ENCODE results near the gene EPB41L4B. TPM values are rescaled to one million over a fixed set of nuclear protein-coding genes. Genes with fewer than 3 reads are reported as not detected.

EPB41L4B gene
- total RNA-seq, 1 experiment from 2014 or later = 8.1 TPM

- Histone ChIP-seq H3K4me3 (replicated peaks in 1 of 2; ENCODE audit: low read depth in 1 of 2, low read length in 2 of 2) (no peak overlapping the region), H3K9me2 (ENCODE audit: insufficient read depth) (no peaks in the 10 kb centered on the region), H2AFZ (ENCODE audit: low read depth, low read length, poor library complexity, severe bottlenecking) (no peak overlapping the region), H3K36me3 (ENCODE audit: control insufficient read depth in 1 of 2, insufficient read depth in 2 of 2, low read length in 2 of 2) (no peaks in the 10 kb centered on the region), H3K79me2 (ENCODE audit: insufficient read depth, low read length) (no peaks in the 10 kb centered on the region), H4K20me1 (ENCODE audit: insufficient read depth) (no peaks in the 10 kb centered on the region), H3K4me2 (ENCODE audit: low read length) (no peak overlapping the region), H3K9me3 (ENCODE audit: control insufficient read depth in 1 of 2, insufficient read depth in 1 of 2, low read depth in 1 of 2, low read length in 2 of 2) (no peaks in the 10 kb centered on the region), H3K9ac (ENCODE audit: low read length) (no peak overlapping the region), H3K27me3 (ENCODE audit: insufficient read depth, low read length) (no peaks in the 10 kb centered on the region), H3K4me1 (ENCODE audit: control insufficient read depth in 1 of 2, insufficient read depth in 2 of 2, low read length in 2 of 2) (no peaks in the 10 kb centered on the region), H3K27ac (ENCODE audit: low read depth, low read length) (no peak overlapping the region)
- no peak for DNase-seq (ENCODE audit: low read depth, low spot score)
- POLR2A ChIA-PET = no interaction called here
- TF ChIP-seq YY1 (IDR thresholded peaks at IDR 0.05; ENCODE audit: extremely low read depth, insufficient replicate concordance, low read depth, low read length) (no peak), ZFX (IDR thresholded peaks at IDR 0.05) (no peak), RAD21 (IDR thresholded peaks at IDR 0.05; ENCODE audit: low read depth) (no peak), CTCF (IDR thresholded peaks at IDR 0.05 in 2 of 3, conservative IDR thresholded peaks at IDR 0.05 in 1 of 3; ENCODE audit: borderline replicate concordance in 1 of 3, insufficient read depth in 1 of 3, low read depth in 2 of 3, low read length in 2 of 3) (no peak), POLR2AphosphoS5 (IDR thresholded peaks at IDR 0.05; ENCODE audit: low read depth, low read length) (no peak), SP1 (IDR thresholded peaks at IDR 0.05; ENCODE audit: low read depth) (no peak), ATF3 (IDR thresholded peaks at IDR 0.05) (no peak), POLR2A (IDR thresholded peaks at IDR 0.05; ENCODE audit: borderline replicate concordance, extremely low read depth, insufficient read depth, insufficient read length) (no peak), MAX (IDR thresholded peaks at IDR 0.05) (no peak), SIN3A (IDR thresholded peaks at IDR 0.05; ENCODE audit: low read depth) (no peak), JUND (IDR thresholded peaks at IDR 0.05) (no peak), FOSL1 (IDR thresholded peaks at IDR 0.05; ENCODE audit: low read depth) (no peak)
- RAD21 ChIA-PET (ENCODE audit: low non-redundant PET in 1 of 2, low total read pairs in 2 of 2, uncharacterized antibody in 2 of 2, unreplicated experiment in 2 of 2) = no interaction called here
- CTCF ChIA-PET = no interaction called here
- intact Hi-C loops (cut with micrococcal nuclease) = no loop called here
- BruUV-seq (replicated peaks) = no TSS peak
- ATAC-seq = no peak
Observed at GRCh38 chr9:109133533-109133932, 187.3 kb downstream of the EPB41L4B start.
